SK-N-SH treated with all-trans-retinoic acid at 6 μM for 48 hours (cell line): ENCODE measurements around the gene CSNK1G1.
"Not testable (repeated sequence)": the region's sequence is repeated elsewhere in the genome, so short reads cannot be mapped to it uniquely, and the experiment has no call there.

ENCODE experiments used
- ATAC-seq: fragments of 200-7000 bp; cut with Tn5 transposase; 3 replicates; pipeline ENCODE4 v1.9.1; 2020; ENCODE audit warnings: mild to moderate bottlenecking, moderate library complexity
- ARNTL ChIP-seq: fragments of 450-650 bp; formaldehyde crosslinking; IDR thresholded peaks from 2 replicates; pipeline ENCODE4 v1.5.0; 2020; ENCODE audit warnings: low read depth, mild to moderate bottlenecking, moderate library complexity, borderline replicate concordance
- BACH2 ChIP-seq: fragments of 250-450 bp; sonication (Bioruptor Pico); IDR thresholded peaks from 2 replicates; pipeline ENCODE4 v1.9.0; 2021; ENCODE audit warnings: mild to moderate bottlenecking, borderline replicate concordance
- CSDC2 ChIP-seq: fragments of 250-450 bp; sonication (Bioruptor Pico); IDR thresholded peaks from 2 replicates; pipeline ENCODE4 v1.5.0; 2020; ENCODE audit warnings: mild to moderate bottlenecking, moderate library complexity
- ESRRG ChIP-seq: fragments of 250-450 bp; sonication (Bioruptor Pico); IDR thresholded peaks from 2 replicates; pipeline ENCODE4 v1.6.1; 2021; ENCODE audit warnings: mild to moderate bottlenecking
- GLIS3 ChIP-seq: fragments of 250-450 bp; sonication (Bioruptor Pico); IDR thresholded peaks from 2 replicates; pipeline ENCODE4 v1.5.0; 2020; ENCODE audit warnings: mild to moderate bottlenecking, moderate library complexity
- ISL1 ChIP-seq: fragments of 250-450 bp; sonication (Bioruptor Pico); IDR thresholded peaks from 2 replicates; pipeline ENCODE4 v2.1.2; 2022; ENCODE audit warnings: mild to moderate bottlenecking, moderate library complexity
- OSR1 ChIP-seq: fragments of 250-450 bp; sonication (Bioruptor Pico); IDR thresholded peaks from 2 replicates; pipeline ENCODE4 v1.8.0; 2022; ENCODE audit warnings: moderate library complexity, mild to moderate bottlenecking, inconsistent platforms
- POU6F1 ChIP-seq: fragments of 250-450 bp; sonication (Bioruptor Pico); IDR thresholded peaks from 2 replicates; pipeline ENCODE4 v1.8.0; 2021; ENCODE audit warnings: low read depth, mild to moderate bottlenecking, moderate library complexity, borderline replicate concordance
- PPARA ChIP-seq: fragments of 250-450 bp; sonication (Bioruptor Pico); IDR thresholded peaks from 2 replicates; pipeline ENCODE4 v1.5.0; 2020; ENCODE audit warnings: mild to moderate bottlenecking, borderline replicate concordance
- RARB ChIP-seq: fragments of 250-450 bp; sonication (Bioruptor Pico); IDR thresholded peaks from 2 replicates; pipeline ENCODE4 v1.8.0; 2021; ENCODE audit warnings: mild to moderate bottlenecking, moderate library complexity
- SNAI2 ChIP-seq: fragments of 250-450 bp; sonication (Bioruptor Pico); IDR thresholded peaks from 2 replicates; pipeline ENCODE4 v1.5.0; 2020; ENCODE audit warnings: mild to moderate bottlenecking, moderate library complexity
- TCF4 ChIP-seq: fragments of 250-450 bp; sonication (Bioruptor Pico); IDR thresholded peaks from 2 replicates; pipeline ENCODE4 v1.8.0; 2021; ENCODE audit warnings: mild to moderate bottlenecking, moderate library complexity, borderline replicate concordance
- TOX ChIP-seq: fragments of 250-450 bp; sonication (Bioruptor Pico); IDR thresholded peaks from 2 replicates; pipeline ENCODE4 v1.8.0; 2021; ENCODE audit warnings: mild to moderate bottlenecking, moderate library complexity, borderline replicate concordance
- ZC3H10 ChIP-seq: fragments of 250-450 bp; sonication (Bioruptor Pico); IDR thresholded peaks from 2 replicates; pipeline ENCODE4 v1.5.1; 2021; ENCODE audit warnings: mild to moderate bottlenecking, moderate library complexity
- ZFP3 ChIP-seq: fragments of 250-450 bp; sonication (Bioruptor Pico); IDR thresholded peaks from 2 replicates; pipeline ENCODE4 v1.5.0; 2020; ENCODE audit warnings: mild to moderate bottlenecking, moderate library complexity
- ZFP30 ChIP-seq: fragments of 450-650 bp; formaldehyde crosslinking; IDR thresholded peaks from 2 replicates; pipeline ENCODE4 v1.5.0; 2022; ENCODE audit warnings: mild to moderate bottlenecking, moderate library complexity
- ZNF565 ChIP-seq: fragments of 450-650 bp; formaldehyde crosslinking; conservative IDR thresholded peaks from 2 replicates; pipeline ENCODE4 v1.5.0; 2020; ENCODE audit warnings: low read depth, mild to moderate bottlenecking, moderate library complexity
- ZNF70 ChIP-seq: fragments of 450-650 bp; formaldehyde crosslinking; IDR thresholded peaks from 2 replicates; pipeline ENCODE4 v1.5.0; 2020; ENCODE audit warnings: mild to moderate bottlenecking, moderate library complexity
- ZNF8 ChIP-seq: fragments of 450-650 bp; formaldehyde crosslinking; IDR thresholded peaks from 2 replicates; pipeline ENCODE4 v1.5.0; 2020; ENCODE audit warnings: mild to moderate bottlenecking, moderate library complexity
- TF ChIP-seq, protein P1 (sequence below): fragments of 250-450 bp; sonication (Bioruptor Pico); IDR thresholded peaks from 2 replicates; pipeline ENCODE4 v1.5.1; 2020; ENCODE audit warnings: low read depth, mild to moderate bottlenecking, moderate library complexity
- TF ChIP-seq, protein P2 (sequence below): fragments of 250-450 bp; sonication (Bioruptor Pico); IDR thresholded peaks from 2 replicates; pipeline ENCODE4 v1.5.0; 2020; ENCODE audit warnings: mild to moderate bottlenecking, moderate library complexity

The CSNK1G1 gene

DNA sequence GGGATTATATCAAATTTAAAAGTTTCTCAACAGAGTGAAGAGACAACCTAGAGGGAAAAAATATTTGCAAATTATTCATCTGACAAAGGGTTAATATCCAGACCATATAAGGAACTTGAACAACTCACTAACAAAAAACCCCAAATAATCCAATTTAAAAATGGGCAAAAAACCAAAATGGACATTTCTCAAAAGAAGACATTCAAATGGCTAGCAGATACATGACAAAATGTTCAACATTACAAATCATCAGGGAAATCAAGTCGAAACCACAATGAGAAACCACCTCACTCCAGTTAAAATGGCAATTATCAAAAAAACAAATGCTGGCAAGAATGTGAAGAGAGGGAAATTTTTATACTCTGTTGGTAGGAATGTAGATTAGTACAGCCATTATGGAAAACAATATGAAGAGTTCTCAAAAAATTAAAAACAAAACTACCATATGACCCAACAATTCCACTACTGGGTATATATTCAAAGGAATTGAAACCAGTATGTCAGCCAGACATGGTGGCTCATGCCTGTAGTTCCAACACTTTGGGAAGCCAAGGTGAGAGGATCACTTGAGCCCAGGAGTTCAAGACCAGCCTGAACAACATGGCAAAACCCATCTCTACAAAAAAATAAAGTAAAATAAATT, 88.5 kb downstream of the CSNK1G1 start (continued):
- TF ChIP-seq OSR1 (CRISPR knock-in tag), result no peak
- no peak for TF ChIP-seq ZNF8 (CRISPR knock-in tag)

GRCh38 chr15:64265188-64265587, 90.8 kb downstream of the CSNK1G1 start:
- ATAC-seq, result not testable (repeated sequence)

DNA sequence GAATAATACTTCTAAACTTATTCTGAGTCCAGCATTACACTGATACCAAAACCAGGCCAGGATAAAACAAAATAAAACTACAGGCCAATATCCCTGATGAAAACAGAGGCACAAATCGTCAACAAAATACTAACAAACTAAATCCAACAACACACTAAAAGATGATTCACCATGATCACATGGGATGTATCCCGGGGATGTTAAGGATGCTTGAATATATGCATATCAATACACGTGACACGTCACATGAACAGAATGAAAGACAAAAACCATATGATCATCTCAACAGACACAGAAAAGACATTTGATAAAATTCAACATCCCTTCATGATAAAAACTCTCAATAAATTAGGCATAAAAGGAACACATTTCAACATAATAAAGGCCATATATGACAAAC, 91.5 kb downstream of the CSNK1G1 start:
- TF ChIP-seq POU6F1 (CRISPR knock-in tag), result no peak
- TF ChIP-seq ZFP3, result no peak
- no peak for TF ChIP-seq GLIS3 (CRISPR knock-in tag)
- TF ChIP-seq RARB (CRISPR knock-in tag), result no peak
- TF ChIP-seq OSR1 (CRISPR knock-in tag), result no peak
- no peak for TF ChIP-seq PPARA (CRISPR knock-in tag)
- TF ChIP-seq, protein P1, sequence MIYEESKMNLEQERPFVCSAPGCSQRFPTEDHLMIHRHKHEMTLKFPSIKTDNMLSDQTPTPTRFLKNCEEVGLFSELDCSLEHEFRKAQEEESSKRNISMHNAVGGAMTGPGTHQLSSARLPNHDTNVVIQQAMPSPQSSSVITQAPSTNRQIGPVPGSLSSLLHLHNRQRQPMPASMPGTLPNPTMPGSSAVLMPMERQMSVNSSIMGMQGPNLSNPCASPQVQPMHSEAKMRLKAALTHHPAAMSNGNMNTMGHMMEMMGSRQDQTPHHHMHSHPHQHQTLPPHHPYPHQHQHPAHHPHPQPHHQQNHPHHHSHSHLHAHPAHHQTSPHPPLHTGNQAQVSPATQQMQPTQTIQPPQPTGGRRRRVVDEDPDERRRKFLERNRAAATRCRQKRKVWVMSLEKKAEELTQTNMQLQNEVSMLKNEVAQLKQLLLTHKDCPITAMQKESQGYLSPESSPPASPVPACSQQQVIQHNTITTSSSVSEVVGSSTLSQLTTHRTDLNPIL (CRISPR knock-in tag), result no peak
- TF ChIP-seq ZFP30, result no peak
- TF ChIP-seq, protein P2, sequence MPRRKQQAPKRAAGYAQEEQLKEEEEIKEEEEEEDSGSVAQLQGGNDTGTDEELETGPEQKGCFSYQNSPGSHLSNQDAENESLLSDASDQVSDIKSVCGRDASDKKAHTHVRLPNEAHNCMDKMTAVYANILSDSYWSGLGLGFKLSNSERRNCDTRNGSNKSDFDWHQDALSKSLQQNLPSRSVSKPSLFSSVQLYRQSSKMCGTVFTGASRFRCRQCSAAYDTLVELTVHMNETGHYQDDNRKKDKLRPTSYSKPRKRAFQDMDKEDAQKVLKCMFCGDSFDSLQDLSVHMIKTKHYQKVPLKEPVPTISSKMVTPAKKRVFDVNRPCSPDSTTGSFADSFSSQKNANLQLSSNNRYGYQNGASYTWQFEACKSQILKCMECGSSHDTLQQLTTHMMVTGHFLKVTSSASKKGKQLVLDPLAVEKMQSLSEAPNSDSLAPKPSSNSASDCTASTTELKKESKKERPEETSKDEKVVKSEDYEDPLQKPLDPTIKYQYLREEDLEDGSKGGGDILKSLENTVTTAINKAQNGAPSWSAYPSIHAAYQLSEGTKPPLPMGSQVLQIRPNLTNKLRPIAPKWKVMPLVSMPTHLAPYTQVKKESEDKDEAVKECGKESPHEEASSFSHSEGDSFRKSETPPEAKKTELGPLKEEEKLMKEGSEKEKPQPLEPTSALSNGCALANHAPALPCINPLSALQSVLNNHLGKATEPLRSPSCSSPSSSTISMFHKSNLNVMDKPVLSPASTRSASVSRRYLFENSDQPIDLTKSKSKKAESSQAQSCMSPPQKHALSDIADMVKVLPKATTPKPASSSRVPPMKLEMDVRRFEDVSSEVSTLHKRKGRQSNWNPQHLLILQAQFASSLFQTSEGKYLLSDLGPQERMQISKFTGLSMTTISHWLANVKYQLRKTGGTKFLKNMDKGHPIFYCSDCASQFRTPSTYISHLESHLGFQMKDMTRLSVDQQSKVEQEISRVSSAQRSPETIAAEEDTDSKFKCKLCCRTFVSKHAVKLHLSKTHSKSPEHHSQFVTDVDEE, result no peak
- no peak for TF ChIP-seq ISL1 (CRISPR knock-in tag)
- no peak for TF ChIP-seq ZC3H10
- no peak for TF ChIP-seq ESRRG (CRISPR knock-in tag)
- TF ChIP-seq TCF4 (CRISPR knock-in tag), result no peak
- no peak for TF ChIP-seq ZNF70 (CRISPR knock-in tag)
- no peak for ATAC-seq

DNA sequence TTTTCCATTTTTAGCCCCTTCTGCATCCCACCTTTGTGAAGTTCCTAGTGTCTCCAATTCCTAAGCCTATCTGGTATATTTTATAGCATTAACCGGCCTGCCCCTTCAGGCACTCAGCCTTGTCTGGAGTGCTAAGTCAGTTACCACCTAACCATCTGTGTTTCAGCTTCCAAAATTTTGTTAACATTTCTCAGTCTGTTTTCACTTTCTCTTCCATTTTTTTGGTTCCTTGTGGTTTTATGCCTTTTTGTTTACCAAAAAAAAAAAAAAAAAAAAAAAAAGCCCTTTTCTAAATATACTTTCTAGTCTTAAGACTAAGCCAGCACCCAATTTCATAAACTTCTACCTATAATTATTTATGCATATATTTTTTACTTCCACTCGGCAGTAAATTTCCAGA, 92.4 kb downstream of the CSNK1G1 start:
- TF ChIP-seq ZFP3 (no peak), OSR1 (CRISPR knock-in tag) (no peak), ZNF70 (CRISPR knock-in tag) (no peak), ZFP30 (no peak), PPARA (CRISPR knock-in tag) (no peak), BACH2 (CRISPR knock-in tag) (no peak), POU6F1 (CRISPR knock-in tag) (no peak), SNAI2 (CRISPR knock-in tag) (no peak), ARNTL (CRISPR knock-in tag) (no peak), ZC3H10 (no peak)
- ATAC-seq, result no peak

DNA sequence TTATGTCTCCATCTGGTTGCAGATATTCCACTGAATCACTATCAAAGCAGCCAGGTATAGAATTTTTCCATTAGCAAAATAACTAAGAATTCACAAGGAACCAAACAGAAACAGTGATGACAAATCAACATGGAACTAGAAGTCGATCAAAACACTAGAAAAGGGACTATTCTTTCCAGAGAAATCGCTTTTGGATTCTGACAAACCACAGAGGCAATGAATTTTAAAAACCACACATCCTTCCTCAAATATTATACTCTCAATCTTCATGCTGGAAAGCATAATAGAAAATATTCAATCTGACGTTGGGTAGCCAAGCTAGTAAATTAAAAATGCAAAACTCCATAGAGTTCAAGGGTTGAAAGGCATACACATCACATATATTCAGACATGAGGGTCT, 99.9 kb downstream of the CSNK1G1 start:
- no peak for TF ChIP-seq PPARA (CRISPR knock-in tag)
- no peak for TF ChIP-seq TCF4 (CRISPR knock-in tag)
- TF ChIP-seq RARB (CRISPR knock-in tag), result no peak
- TF ChIP-seq GLIS3 (CRISPR knock-in tag), result no peak
- no peak for TF ChIP-seq ZFP30
- TF ChIP-seq ZNF8 (CRISPR knock-in tag), result no peak
- TF ChIP-seq POU6F1 (CRISPR knock-in tag), result no peak
- no peak for TF ChIP-seq ZNF565 (CRISPR knock-in tag)
- no peak for TF ChIP-seq TOX (CRISPR knock-in tag)
- TF ChIP-seq ARNTL (CRISPR knock-in tag), result no peak
- no peak for TF ChIP-seq SNAI2 (CRISPR knock-in tag)
- TF ChIP-seq, protein P1 (CRISPR knock-in tag), result no peak
- TF ChIP-seq ZNF70 (CRISPR knock-in tag), result no peak
- no peak for TF ChIP-seq BACH2 (CRISPR knock-in tag)
- TF ChIP-seq CSDC2 (CRISPR knock-in tag), result no peak
- no peak for TF ChIP-seq OSR1 (CRISPR knock-in tag)
- no peak for TF ChIP-seq ISL1 (CRISPR knock-in tag)
- no peak for ATAC-seq
